ENCODE measurements around the gene LONRF2.

The LONRF2 gene

GRCh38 chr2:100276716-100277115 lies 45.6 kb downstream of the LONRF2 start:
- Mint-ChIP-seq H3K27ac (no peak overlapping the region), H3K36me3 (no peaks in the 10 kb centered on the region), H3K4me3 (no peak overlapping the region), H3K27me3 (peaks cover 23 to 28% of the 10 kb centered on the region in 2 donors), H3K4me1 (peaks cover 13 to 17% of the 10 kb centered on the region in 2 donors), H3K9me3 (no peaks in the 10 kb centered on the region)
- no peak for ATAC-seq (replicated peaks)
- no peak for DNase-seq

GRCh38 chr2:100275200-100275589 lies 47.1 kb downstream of the LONRF2 start:
- peaks cover 20 to 23% of the 10 kb centered on the region in 2 donors for H3K27me3 Mint-ChIP-seq
- ATAC-seq (replicated peaks) (no peak), DNase-seq (no peak)
- peaks cover 9 to 13% of the 10 kb centered on the region in 2 donors for H3K4me1 Mint-ChIP-seq
- H3K36me3 Mint-ChIP-seq: no peaks in the 10 kb centered on the region
- H3K4me3 Mint-ChIP-seq: no peak overlapping the region
- no peaks in the 10 kb centered on the region for H3K9me3 Mint-ChIP-seq
- H3K27ac Mint-ChIP-seq: no peak overlapping the region

GRCh38 chr2:100274566-100275199 lies 47.6 kb downstream of the LONRF2 start:
- Mint-ChIP-seq H3K4me3 (no peak overlapping the region), H3K27ac (no peak overlapping the region), H3K36me3 (no peaks in the 10 kb centered on the region), H3K4me1 (peaks cover 6 to 8% of the 10 kb centered on the region in 2 donors), H3K27me3 (peaks cover 17 to 18% of the 10 kb centered on the region in 2 donors), H3K9me3 (no peaks in the 10 kb centered on the region)
- ATAC-seq (replicated peaks): no peak
- DNase-seq: no peak

GRCh38 chr2:100274076-100274475 lies 48.2 kb downstream of the LONRF2 start:
- DNase-seq (no peak), ATAC-seq (replicated peaks) (peak; percentile 45 to 65)
- Mint-ChIP-seq H3K4me3 (no peak overlapping the region), H3K27ac (no peak overlapping the region), H3K27me3 (peaks cover 14 to 15% of the 10 kb centered on the region in 2 donors), H3K36me3 (no peaks in the 10 kb centered on the region), H3K4me1 (peaks cover 6 to 8% of the 10 kb centered on the region in 2 donors), H3K9me3 (no peaks in the 10 kb centered on the region)

GRCh38 chr2:100273387-100273786 lies 48.9 kb downstream of the LONRF2 start:
- H3K9me3 Mint-ChIP-seq: no peaks in the 10 kb centered on the region
- H3K36me3 Mint-ChIP-seq: no peaks in the 10 kb centered on the region
- H3K27me3 Mint-ChIP-seq: peaks cover 9 to 11% of the 10 kb centered on the region in 2 donors
- H3K4me3 Mint-ChIP-seq: no peak overlapping the region
- DNase-seq: no peak
- peaks cover 6 to 8% of the 10 kb centered on the region in 2 donors for H3K4me1 Mint-ChIP-seq
- H3K27ac Mint-ChIP-seq: no peak overlapping the region
- no peak for ATAC-seq (replicated peaks)

- no peak for DNase-seq
- no peak for ATAC-seq (replicated peaks)
- H3K27ac Mint-ChIP-seq: no peak overlapping the region
- H3K9me3 Mint-ChIP-seq: no peaks in the 10 kb centered on the region
- no peaks in the 10 kb centered on the region for H3K36me3 Mint-ChIP-seq
- no peak overlapping the region for H3K4me3 Mint-ChIP-seq
- H3K27me3 Mint-ChIP-seq: peaks cover 4 to 8% of the 10 kb centered on the region in 2 donors
- H3K4me1 Mint-ChIP-seq: peaks cover 6 to 8% of the 10 kb centered on the region in 2 donors
These were observed 49.4 kb downstream of the LONRF2 start for GRCh38 chr2:100272841-100273329.

- Mint-ChIP-seq H3K27me3 (no peaks in the 10 kb centered on the region), H3K4me1 (peaks cover 8 to 9% of the 10 kb centered on the region in 2 donors), H3K9me3 (no peaks in the 10 kb centered on the region), H3K27ac (no peak overlapping the region), H3K36me3 (no peaks in the 10 kb centered on the region), H3K4me3 (no peak overlapping the region)
- DNase-seq (no peak), ATAC-seq (replicated peaks) (no peak)
These were observed 51.1 kb downstream of the LONRF2 start for GRCh38 chr2:100271210-100271609.

GRCh38 chr2:100270381-100271146 lies 51.7 kb downstream of the LONRF2 start:
- no peaks in the 10 kb centered on the region for H3K36me3 Mint-ChIP-seq
- no peak overlapping the region for H3K4me3 Mint-ChIP-seq
- no peak for DNase-seq
- no peak overlapping the region for H3K27ac Mint-ChIP-seq
- H3K9me3 Mint-ChIP-seq: no peaks in the 10 kb centered on the region
- no peak for ATAC-seq (replicated peaks)
- peaks cover 8 to 11% of the 10 kb centered on the region in 2 donors for H3K4me1 Mint-ChIP-seq
- no peaks in the 10 kb centered on the region for H3K27me3 Mint-ChIP-seq

GRCh38 chr2:100269889-100270288 lies 52.4 kb downstream of the LONRF2 start:
- DNase-seq: no peak
- H3K36me3 Mint-ChIP-seq: no peaks in the 10 kb centered on the region
- H3K4me3 Mint-ChIP-seq: no peak overlapping the region
- peaks cover 8 to 11% of the 10 kb centered on the region in 2 donors for H3K4me1 Mint-ChIP-seq
- H3K9me3 Mint-ChIP-seq: no peaks in the 10 kb centered on the region
- ATAC-seq (replicated peaks): no peak
- no peaks in the 10 kb centered on the region for H3K27me3 Mint-ChIP-seq
- H3K27ac Mint-ChIP-seq: no peak overlapping the region

GRCh38 chr2:100268986-100269385 lies 53.3 kb downstream of the LONRF2 start:
- Mint-ChIP-seq H3K4me3 (no peak overlapping the region), H3K36me3 (no peaks in the 10 kb centered on the region), H3K27me3 (no peaks in the 10 kb centered on the region), H3K4me1 (peaks cover 6 to 9% of the 10 kb centered on the region in 2 donors), H3K9me3 (no peaks in the 10 kb centered on the region), H3K27ac (no peak overlapping the region)
- DNase-seq (no peak), ATAC-seq (replicated peaks) (no peak)

GRCh38 chr2:100267751-100268150 lies 54.5 kb downstream of the LONRF2 start:
- peaks cover 3 to 6% of the 10 kb centered on the region in 2 donors for H3K4me1 Mint-ChIP-seq
- H3K27me3 Mint-ChIP-seq: no peaks in the 10 kb centered on the region
- H3K4me3 Mint-ChIP-seq: no peak overlapping the region
- DNase-seq (no peak), ATAC-seq (replicated peaks) (no peak)
- no peak overlapping the region for H3K27ac Mint-ChIP-seq
- H3K9me3 Mint-ChIP-seq: no peaks in the 10 kb centered on the region
- H3K36me3 Mint-ChIP-seq: no peaks in the 10 kb centered on the region

GRCh38 chr2:100266126-100266525 lies 56.2 kb downstream of the LONRF2 start:
- ATAC-seq (replicated peaks) (no peak), DNase-seq (no peak)
- H3K27ac Mint-ChIP-seq: no peak overlapping the region
- no peaks in the 10 kb centered on the region for H3K36me3 Mint-ChIP-seq
- H3K27me3 Mint-ChIP-seq: no peaks in the 10 kb centered on the region
- no peaks in the 10 kb centered on the region for H3K9me3 Mint-ChIP-seq
- no peak overlapping the region for H3K4me3 Mint-ChIP-seq
- H3K4me1 Mint-ChIP-seq: peaks cover 4 to 11% of the 10 kb centered on the region in 2 donors

GRCh38 chr2:100265226-100265625 lies 57.1 kb downstream of the LONRF2 start:
- no peak overlapping the region for H3K4me3 Mint-ChIP-seq
- ATAC-seq (replicated peaks): no peak
- H3K36me3 Mint-ChIP-seq: no peaks in the 10 kb centered on the region

GRCh38 chr2:100264651-100265050 lies 57.6 kb downstream of the LONRF2 start:
- Mint-ChIP-seq H3K9me3 (no peaks in the 10 kb centered on the region), H3K36me3 (no peaks in the 10 kb centered on the region), H3K4me3 (no peak overlapping the region), H3K4me1 (peaks cover 10 to 24% of the 10 kb centered on the region in 2 donors), H3K27me3 (no peaks in the 10 kb centered on the region), H3K27ac (no peak overlapping the region)
- DNase-seq (no peak), ATAC-seq (replicated peaks) (no peak)

More at GRCh38 chr2:100265226-100265625, 57.1 kb downstream of the LONRF2 start:
- DNase-seq: no peak
- peaks cover 10 to 20% of the 10 kb centered on the region in 2 donors for H3K4me1 Mint-ChIP-seq
- no peaks in the 10 kb centered on the region for H3K9me3 Mint-ChIP-seq
- H3K27ac Mint-ChIP-seq: no peak overlapping the region
- H3K27me3 Mint-ChIP-seq: no peaks in the 10 kb centered on the region

- H3K36me3 Mint-ChIP-seq: no peaks in the 10 kb centered on the region
- H3K4me3 Mint-ChIP-seq: no peak overlapping the region
- no peaks in the 10 kb centered on the region for H3K27me3 Mint-ChIP-seq
- DNase-seq: no peak
- H3K9me3 Mint-ChIP-seq: no peaks in the 10 kb centered on the region
- no peak for ATAC-seq (replicated peaks)
- no peak overlapping the region for H3K27ac Mint-ChIP-seq
- H3K4me1 Mint-ChIP-seq: peaks cover 10 to 24% of the 10 kb centered on the region in 2 donors
These were observed 58.2 kb downstream of the LONRF2 start for GRCh38 chr2:100264121-100264520.
